Measurements from ENCODE around the gene BID.

- TF ChIP-seq CTCF (IDR thresholded peaks at IDR 0.05 in 4 of 5, conservative IDR thresholded peaks at IDR 0.05 in 1 of 5) (no peak), POLR2A (IDR thresholded peaks at IDR 0.05) (no peak)
These were observed 40.6 kb upstream of the BID start for GRCh38 chr22:17814830-17815229.

All from gastrocnemius medialis (tissue), 4 donors.